A549 (cell line): ENCODE data around the gene CWC15.

Experiments used
- CEBPB ChIP-seq, 2 experiments: fragments of >200 bp in 1 of 2; sonication (Bioruptor Twin) in 1 of 2; formaldehyde crosslinking in 1 of 2; IDR thresholded peaks; 2 replicates each; pipeline ENCODE4 v1.6.1; 2012 to 2016
- EP300 ChIP-seq, 2 experiments: fragments of >200 bp; sonication (Bioruptor Twin); formaldehyde crosslinking; IDR thresholded peaks; 2 replicates in 1 of 2; 3 replicates in 1 of 2; pipeline ENCODE4 v1.6.1; 2016 to 2017
- JUN ChIP-seq, 2 experiments: fragments of >200 bp; sonication (Bioruptor Twin); formaldehyde crosslinking; IDR thresholded peaks; 2 replicates in 1 of 2; 3 replicates in 1 of 2; pipeline ENCODE4 v1.6.1; 2016 to 2017
- SMC3 ChIP-seq: fragments of >200 bp; sonication (Bioruptor Twin); formaldehyde crosslinking; IDR thresholded peaks from 3 replicates; pipeline ENCODE4 v1.6.1; 2018; ENCODE audit warnings: inconsistent platforms
- TF ChIP-seq, protein P1 (sequence below): fragments of 450-650 bp; IDR thresholded peaks from 2 replicates; pipeline ENCODE4 v1.6.1; 2014; ENCODE audit warnings: antibody characterized with exemption
- TF ChIP-seq, protein P2 (sequence below): fragments of >200 bp; sonication (Bioruptor Twin); formaldehyde crosslinking; IDR thresholded peaks from 3 replicates; pipeline ENCODE4 v1.5.1; 2016
- TF ChIP-seq, protein P3 (sequence below): IDR thresholded peaks from 2 replicates; pipeline ENCODE4 v1.6.1; 2012
- TF ChIP-seq, protein P4 (sequence below): fragments of 150-350 bp; IDR thresholded peaks from 2 replicates; pipeline ENCODE4 v1.6.1; 2014; ENCODE audit warnings: low read depth, mild to moderate bottlenecking, low read length

DNA sequence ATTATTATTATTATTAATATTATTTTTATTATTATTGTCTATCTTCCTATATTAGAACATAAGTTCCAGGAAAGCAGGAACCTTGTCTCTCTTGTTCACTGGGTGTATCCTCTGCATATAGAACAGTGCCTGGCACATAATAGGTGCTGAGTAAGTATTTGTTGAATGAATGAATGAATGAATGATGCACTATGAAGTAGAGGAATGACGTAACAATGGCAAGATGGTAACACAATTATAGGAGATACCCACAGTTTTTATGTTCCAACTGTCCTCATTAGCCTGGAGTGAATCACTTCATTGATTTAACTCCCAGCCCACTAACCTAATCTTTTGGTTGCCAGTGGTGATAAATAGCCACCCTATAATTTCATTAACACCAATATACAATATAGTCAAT, 2.2 kb upstream of the CWC15 start:
- TF ChIP-seq, protein P1, sequence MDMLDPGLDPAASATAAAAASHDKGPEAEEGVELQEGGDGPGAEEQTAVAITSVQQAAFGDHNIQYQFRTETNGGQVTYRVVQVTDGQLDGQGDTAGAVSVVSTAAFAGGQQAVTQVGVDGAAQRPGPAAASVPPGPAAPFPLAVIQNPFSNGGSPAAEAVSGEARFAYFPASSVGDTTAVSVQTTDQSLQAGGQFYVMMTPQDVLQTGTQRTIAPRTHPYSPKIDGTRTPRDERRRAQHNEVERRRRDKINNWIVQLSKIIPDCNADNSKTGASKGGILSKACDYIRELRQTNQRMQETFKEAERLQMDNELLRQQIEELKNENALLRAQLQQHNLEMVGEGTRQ, result no peak
- no peak for TF ChIP-seq SMC3
- no peak for TF ChIP-seq JUN (IDR thresholded peaks at IDR 0.05)
- TF ChIP-seq, protein P2, sequence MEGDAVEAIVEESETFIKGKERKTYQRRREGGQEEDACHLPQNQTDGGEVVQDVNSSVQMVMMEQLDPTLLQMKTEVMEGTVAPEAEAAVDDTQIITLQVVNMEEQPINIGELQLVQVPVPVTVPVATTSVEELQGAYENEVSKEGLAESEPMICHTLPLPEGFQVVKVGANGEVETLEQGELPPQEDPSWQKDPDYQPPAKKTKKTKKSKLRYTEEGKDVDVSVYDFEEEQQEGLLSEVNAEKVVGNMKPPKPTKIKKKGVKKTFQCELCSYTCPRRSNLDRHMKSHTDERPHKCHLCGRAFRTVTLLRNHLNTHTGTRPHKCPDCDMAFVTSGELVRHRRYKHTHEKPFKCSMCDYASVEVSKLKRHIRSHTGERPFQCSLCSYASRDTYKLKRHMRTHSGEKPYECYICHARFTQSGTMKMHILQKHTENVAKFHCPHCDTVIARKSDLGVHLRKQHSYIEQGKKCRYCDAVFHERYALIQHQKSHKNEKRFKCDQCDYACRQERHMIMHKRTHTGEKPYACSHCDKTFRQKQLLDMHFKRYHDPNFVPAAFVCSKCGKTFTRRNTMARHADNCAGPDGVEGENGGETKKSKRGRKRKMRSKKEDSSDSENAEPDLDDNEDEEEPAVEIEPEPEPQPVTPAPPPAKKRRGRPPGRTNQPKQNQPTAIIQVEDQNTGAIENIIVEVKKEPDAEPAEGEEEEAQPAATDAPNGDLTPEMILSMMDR, result no peak
- TF ChIP-seq, protein P3, sequence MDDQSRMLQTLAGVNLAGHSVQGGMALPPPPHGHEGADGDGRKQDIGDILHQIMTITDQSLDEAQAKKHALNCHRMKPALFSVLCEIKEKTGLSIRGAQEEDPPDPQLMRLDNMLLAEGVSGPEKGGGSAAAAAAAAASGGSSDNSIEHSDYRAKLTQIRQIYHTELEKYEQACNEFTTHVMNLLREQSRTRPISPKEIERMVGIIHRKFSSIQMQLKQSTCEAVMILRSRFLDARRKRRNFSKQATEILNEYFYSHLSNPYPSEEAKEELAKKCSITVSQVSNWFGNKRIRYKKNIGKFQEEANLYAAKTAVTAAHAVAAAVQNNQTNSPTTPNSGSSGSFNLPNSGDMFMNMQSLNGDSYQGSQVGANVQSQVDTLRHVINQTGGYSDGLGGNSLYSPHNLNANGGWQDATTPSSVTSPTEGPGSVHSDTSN, result no peak
- TF ChIP-seq, protein P4, sequence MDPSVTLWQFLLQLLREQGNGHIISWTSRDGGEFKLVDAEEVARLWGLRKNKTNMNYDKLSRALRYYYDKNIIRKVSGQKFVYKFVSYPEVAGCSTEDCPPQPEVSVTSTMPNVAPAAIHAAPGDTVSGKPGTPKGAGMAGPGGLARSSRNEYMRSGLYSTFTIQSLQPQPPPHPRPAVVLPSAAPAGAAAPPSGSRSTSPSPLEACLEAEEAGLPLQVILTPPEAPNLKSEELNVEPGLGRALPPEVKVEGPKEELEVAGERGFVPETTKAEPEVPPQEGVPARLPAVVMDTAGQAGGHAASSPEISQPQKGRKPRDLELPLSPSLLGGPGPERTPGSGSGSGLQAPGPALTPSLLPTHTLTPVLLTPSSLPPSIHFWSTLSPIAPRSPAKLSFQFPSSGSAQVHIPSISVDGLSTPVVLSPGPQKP, result no peak
- TF ChIP-seq EP300 (IDR thresholded peaks at IDR 0.05), result no peak
- no peak for TF ChIP-seq CEBPB (IDR thresholded peaks at IDR 0.05)
